Erythroblast (primary cell): ENCODE data around the gene SHISA3.

Source experiments
- GATA1 ChIP-seq: IDR thresholded peaks from 2 replicates; pipeline ENCODE4 v1.6.1; 2011; ENCODE audit warnings: low read depth, mild to moderate bottlenecking, control low read depth, low read length, moderate library complexity
- POLR2A ChIP-seq: IDR thresholded peaks from 2 replicates; pipeline ENCODE4 v1.6.1; 2011; ENCODE audit warnings: mild to moderate bottlenecking, low read length

DNA sequence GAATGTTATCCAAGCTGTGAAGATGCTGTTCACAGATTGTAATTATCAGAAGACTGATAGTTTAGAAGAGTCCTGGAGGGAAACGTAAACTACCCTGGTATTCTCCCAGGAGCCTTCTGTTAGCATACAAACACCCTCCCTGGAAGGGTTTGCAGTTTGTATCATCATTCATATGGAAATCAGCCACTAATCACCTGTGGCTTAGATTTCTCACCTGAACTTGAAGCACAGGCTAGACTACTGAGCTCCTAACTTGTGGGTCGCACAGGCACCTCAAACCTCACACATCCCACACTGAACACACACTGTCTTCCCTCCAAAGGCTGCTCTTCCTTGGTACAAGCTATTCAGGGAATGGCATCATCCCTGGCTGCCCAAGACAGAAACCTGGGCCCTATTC is 30.7 kb downstream of the SHISA3 start:
- TF ChIP-seq POLR2A (no peak), GATA1 (no peak)
